ENCODE data around the gene ATP8B4.

ATP8B4 gene

DNA sequence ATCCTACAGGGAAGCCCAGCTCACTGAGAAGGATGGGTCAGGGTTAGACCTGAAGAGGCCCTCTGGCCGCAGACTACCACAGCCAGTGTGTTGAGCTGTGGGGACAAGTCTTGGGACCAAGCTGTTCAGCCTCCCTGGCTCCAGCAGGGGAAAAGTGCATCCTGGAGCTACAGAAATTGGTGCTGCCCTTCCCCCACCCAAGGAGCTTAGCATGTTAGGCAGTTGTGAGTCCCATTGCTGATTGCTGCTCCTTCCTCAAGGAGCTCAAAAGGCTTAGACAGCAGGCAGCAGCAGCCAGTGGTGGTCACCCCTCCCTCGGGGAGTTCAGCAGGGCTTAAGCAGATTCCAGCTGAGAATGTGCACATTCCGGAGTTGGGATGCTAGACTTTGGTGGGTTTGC is 165.6 kb downstream of the ATP8B4 start:
- DNase-seq (ENCODE audit: low read depth in 3 of 3), result no peak

DNA sequence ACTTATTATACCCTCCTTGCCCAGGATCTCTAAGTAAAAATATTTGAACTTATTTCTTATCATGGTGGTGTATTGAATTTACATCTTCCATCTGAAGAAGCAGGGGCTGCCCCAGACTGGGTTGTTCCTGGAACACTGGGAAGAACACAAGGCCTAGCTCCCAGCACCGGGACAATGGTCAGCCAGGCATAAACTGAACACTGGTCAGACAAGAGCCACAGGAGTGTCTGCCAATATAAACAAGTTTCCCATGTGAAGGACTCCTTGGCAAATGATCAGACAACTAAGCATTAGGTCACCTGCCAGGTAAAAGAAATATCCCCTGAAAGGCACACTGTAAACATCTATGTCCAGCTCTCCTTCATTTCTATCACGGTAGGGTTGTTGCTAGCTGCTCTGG is 172.4 kb downstream of the ATP8B4 start:
- DNase-seq (ENCODE audit: low read depth in 3 of 3), result no peak

DNA sequence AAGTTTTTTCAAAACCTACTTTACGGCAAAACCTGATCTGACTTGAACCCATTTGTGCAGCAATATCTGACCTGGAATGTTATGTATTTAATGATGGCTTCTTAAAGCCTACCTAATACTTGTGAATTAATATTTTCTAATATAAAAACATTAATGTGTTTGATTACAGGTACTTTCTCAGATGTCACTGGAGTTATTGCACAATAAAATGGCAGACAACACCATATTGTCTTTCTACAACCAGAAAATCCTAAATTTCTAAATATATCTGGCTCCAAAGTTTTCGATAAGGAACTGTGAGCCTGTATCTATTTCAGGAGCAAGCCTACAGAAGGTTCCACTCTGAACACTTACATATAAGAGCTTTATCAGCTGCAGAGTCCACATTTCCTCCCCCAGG is 184.5 kb downstream of the ATP8B4 start:
- no peak for DNase-seq (ENCODE audit: low read depth in 3 of 3)

DNA sequence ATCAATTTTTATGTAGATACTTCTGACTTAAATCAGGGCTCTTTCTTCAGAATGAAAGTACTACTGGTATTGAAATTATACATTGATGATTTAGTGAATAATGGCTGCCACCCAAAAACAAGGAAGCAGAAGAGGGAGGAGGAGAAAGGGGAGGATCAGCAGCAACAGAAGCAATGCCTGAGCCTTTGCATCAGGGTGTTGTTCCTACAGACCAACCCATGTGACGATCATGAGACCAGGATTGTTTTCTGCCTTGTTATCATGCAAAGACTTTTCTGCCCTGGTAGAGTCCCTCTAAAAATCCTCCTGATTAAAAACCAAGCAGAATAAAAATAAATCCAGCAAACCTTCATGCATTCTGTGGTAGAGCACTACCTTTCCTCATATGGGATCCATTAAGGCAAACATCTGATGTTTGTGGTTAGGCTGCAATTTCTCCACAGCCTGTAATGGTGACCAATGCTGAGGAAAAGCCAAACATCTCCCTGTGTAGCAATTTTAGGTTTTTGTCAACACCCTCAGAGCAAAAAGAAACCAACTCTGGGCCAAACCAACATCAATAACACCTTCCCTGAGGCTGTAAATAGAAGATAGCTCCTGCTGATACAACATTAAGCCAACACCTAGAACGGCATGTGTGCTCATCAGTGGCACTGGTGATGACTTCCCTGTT is 191.7 kb downstream of the ATP8B4 start:
- no peak for DNase-seq (ENCODE audit: low read depth in 3 of 3)

DNA sequence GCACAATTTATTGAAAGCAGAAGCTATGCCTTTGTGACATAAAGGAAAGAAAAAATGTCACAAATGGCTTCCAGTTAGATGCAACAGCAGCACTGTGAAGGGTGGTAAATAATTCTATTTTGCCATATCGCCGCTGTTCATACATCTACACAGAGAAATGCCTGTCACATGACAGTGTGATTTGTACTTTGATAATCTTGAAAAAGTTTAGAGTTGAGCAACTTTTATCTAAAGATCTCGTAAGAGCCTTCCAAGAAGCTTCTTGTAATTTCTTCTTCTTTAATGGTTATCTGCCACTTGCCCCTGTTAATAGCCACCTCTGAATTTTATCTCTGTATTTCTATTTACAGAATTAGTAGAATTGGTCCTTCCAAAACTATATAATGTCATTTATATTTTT is 192.3 kb downstream of the ATP8B4 start:
- DNase-seq (ENCODE audit: low read depth in 3 of 3), result no peak

DNA sequence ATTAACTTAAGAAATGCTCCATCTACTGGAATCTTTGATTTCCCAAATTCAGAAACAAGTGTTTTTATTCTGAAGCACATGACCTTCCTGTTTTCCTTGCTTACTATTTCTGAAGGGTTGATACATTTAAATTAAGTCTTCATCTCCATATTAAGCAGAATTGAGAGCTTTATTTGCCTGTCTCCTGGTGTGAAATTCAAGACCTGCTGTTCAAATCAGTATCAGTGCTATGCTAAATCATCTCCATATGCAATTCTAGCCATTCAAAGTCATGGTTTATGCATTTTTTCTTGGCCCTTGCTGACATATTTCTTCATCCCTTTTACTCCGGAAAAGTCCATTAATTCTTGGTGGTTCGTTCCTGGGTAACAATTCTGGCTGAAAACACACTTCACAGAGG is 195.4 kb downstream of the ATP8B4 start:
- DNase-seq (ENCODE audit: low read depth in 3 of 3), result no peak

DNA sequence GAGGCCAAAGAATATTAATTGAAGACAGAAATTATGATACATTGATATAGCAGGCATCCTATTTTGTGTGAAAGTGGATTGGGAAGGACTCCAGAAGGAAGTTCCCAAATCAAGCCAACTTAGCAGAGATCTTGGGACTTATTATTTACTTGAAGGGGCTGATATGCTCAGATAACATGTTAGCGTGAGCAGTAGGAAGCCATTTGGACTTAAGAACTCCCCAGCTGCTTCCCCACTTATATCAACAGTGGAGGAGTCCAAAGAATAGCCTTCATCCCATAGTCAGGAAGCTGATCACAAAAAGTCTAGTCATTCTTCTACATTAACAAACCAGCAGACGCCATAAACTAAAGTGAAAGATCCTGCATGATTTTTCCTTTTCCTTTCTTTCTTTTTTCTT is 200.0 kb downstream of the ATP8B4 start:
- no peak for DNase-seq (ENCODE audit: low read depth in 3 of 3)

DNA sequence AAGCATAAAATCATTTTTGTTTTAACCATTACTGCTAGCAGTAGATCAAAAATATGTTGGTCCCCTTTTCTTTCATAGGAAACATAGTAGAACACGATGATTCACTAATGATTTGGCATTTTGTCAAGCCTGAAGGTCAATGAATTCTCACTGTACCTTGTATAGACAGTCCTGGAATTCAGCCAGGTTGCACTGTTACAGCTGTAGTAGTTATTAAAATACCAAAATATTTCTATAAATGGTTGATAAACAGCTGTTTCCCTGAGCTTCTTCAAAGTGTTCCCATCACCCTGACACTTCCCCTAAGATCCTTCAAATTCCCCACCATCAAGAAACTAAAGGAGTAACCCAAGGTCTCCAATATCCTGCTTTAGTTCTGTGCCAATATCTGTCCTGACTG is 200.9 kb downstream of the ATP8B4 start:
- DNase-seq (ENCODE audit: low read depth in 3 of 3), result no peak

DNA sequence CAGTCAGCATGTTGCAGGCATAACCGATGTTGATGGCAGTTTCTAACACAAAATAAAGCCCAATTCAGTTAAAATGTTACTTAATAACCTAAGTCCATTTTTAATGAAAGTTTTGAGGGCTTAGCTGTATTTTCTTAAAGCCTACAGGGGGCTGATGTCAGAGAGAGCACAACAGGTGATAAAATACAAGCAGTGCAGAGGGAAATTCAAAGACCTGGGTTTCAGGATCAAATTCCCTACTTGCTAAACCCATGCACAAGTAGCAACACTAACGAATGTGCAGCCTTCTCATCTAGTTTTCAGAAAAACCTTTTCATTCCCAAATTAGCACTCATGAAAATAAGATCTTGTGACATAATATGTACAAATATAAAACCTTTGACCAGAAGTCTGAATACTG is 202.0 kb downstream of the ATP8B4 start:
- DNase-seq (ENCODE audit: low read depth in 3 of 3), result no peak

DNA sequence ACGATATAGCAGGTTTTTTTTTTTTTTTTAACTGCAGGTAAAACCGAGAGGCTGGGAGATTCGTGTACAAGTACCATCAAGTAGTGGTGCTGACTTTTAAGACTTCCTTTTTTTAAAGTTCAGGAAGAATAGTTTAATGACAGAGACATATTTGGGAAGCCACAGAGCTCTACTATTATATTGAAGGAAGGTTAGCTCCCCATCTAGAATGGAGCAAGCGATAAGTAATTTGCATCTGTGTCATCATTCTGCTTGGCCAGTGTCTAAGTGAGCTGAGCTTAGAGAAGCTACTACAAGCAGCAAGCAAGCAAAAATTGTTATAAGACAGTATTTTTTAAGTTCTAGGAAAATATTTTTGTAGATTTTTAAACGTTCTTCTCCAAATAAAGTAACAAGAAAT is 203.2 kb downstream of the ATP8B4 start:
- no peak for DNase-seq (ENCODE audit: low read depth in 3 of 3)

DNA sequence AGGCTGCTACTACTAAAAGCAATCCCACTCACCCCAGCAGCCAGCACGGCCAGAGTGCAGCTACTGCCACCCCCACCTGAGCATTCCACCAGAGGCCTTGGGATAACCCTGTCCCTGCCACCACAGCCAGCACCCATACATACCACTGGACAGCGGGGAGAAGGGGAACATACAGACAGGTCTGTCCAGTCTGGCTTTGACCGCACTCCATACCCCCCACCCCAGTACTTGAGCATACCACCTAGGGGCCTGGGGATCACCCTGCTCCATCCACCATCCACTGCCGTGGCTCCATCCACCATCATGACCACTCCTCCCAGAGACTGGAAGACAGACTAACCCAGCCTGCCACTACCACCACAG is 210.1 kb downstream of the ATP8B4 start:
- DNase-seq (ENCODE audit: low read depth in 3 of 3), result no peak

DNA sequence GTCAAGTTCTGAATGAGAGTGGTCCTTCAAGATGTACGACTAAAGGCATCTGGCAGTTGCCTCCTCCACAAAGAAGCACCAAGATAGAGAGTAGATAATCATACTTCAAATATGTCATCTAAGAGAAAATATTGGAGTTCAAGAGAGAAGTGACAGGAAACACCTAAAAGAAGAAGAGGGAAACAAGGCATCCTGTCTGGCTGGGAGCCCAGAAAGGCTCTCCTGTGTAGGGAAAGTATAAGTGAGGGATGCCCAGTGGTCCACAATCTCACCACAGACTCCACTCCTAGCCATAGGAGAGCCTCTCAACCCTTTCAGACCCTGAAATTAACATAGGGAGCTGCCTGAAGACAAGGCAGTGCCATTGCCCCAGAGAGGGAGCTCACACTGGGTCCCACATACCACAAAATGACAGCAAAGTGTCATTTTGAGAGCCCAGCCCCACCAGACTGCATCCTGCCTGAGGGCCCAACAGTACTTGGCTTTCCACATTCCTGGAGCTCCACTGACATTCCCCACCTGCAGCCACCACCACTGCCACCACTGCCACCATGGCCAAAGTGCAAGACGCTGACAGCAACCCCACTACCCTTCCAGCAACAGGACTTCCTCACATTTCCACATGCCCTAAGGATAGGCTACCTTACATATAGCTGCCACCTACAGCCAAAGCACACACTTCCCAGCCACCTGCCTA is 210.6 kb downstream of the ATP8B4 start:
- no peak for DNase-seq (ENCODE audit: low read depth in 3 of 3)

DNA sequence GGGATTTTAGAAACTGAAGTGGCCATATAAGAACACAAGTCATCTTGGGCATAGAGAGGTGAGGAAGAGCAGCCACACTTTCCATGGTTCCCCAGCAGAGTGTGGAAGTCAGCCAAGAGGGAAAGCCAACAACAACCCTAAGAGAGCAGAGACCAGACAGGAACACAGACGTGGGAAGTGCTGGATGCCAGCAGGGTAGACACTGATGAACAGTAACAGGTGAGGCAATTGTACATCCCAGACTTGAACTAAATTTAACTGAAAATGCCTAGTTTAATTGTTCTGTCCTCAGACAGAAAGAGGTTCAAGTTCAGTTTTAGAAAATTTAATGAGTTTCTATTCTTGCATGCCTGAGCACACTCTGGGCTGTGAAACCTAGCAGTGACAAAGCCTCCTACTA is 212.1 kb downstream of the ATP8B4 start:
- no peak for DNase-seq (ENCODE audit: low read depth in 3 of 3)

DNA sequence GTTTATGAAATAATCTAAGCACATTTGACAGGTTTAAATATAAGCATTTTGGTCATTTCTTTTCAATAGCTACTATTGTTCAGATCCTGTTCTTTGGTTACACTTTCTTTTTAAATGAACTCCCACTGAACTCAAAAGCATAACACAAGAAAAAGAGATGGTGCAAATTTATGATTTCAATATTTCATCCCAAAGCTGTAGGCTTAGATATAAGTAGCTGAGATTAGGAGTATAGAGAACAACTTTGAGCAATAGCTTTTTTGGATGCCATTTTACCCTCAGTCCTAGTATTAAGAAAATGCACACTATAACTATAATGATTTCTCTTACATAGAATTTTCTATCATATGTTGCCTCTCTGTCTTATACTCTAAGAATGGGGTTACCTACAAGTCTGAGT is 213.8 kb downstream of the ATP8B4 start:
- no peak for DNase-seq (ENCODE audit: low read depth in 3 of 3)

DNA sequence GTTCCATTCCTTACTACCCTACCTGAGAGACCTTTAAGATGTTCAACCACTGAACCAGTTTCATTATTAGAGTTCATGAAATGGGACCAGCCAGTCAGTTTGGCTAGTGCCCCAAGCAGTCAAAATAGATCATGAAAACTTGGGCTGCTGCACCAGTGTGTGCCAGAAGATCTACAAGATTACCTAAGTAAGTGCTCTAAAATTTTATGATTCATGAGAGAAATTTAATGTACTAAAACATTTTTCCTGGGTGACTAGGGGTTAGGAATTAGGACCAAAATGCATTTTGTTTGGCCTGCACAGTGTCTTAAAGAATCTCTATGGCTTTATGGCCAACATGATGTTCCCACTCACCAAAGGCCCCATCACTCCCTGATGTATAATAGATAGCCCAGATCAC is 214.7 kb downstream of the ATP8B4 start:
- no peak for DNase-seq (ENCODE audit: low read depth in 3 of 3)

DNA sequence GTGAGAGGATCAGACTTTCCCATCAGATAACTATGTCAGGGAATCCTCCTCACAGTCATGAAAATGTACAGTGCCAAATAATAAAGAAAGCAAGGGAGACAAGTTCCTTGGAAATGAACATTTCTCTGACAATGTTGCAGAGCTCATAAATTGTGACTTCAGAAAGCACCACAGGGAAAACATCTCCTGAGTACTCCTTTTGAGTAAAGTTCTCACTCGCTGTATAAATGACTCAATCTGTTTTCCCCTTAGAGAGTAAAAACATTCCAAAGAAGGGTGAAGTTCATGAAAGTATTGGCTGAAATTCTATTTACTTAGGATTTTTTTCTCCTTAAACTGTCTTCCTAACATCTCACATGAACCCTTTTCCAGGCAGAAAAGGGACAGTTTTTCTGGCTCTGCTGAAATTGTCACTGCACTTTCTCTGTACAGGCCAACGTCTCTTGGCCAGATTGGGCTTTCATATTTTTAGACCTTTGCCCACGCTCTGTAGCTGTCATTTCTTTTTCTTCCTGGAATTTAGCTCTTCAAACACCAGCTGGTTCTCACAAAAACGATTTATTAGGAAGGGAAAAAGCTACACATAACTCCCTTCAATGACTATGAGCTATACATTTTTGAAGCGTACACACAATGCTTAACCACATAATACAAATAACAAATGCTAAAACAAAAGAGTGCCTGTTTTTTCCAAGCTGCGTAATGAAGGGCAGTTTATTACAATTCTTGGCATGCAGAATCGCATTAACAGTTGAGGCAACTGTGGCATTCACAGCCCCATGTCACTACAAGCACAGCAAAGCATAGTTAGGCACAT is 216.1 kb downstream of the ATP8B4 start:
- no peak for DNase-seq (ENCODE audit: low read depth in 3 of 3)

DNA sequence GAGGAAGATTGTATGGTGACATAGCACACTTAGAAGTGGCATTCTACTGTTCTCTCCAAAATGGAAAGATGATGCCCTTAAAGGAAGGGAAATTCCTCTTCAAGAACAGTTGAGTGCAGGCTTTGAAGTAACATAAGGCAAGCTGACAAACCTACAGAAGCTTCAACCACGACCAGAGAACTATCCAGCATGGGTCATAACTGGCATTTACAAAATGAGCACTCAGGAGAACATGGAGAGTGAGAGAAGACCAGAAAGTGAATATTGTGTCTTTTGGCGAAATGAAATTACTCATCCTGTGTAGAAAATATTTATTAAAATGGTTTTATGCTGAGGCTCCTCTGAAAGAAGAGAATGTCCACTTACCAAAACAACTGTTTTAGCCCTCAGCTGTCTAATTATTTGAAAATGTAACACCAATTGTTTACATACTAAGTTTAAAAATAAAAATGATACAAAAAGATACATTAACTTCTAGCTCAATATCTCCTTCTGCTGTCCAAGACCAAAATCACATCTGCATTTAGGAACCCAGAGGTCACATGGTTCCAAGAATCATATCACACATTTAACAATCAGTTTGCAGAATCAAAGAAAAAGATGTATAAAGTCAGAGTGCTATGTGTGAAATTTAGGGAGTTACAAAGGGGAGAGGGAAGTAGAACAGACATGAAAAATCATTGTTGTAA is 216.9 kb downstream of the ATP8B4 start:
- DNase-seq (ENCODE audit: low read depth in 3 of 3), result no peak

DNA sequence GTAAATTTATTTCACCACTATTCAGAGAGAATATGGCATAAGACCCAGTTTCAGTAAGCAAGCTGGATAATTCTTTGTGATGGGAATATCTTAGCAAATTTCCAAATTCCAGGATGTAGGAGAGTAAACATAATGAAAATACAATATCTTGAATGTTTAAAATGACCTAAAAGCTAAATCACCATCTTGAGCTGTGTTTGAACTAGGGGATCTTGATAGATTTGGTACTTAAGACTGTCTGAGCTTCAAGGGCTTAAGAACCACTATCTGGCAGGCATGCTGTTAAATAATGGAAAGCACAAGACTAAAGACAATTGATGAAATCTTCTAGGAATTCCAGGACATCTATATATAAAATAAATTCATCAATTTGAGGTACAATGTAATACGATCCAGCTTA is 217.7 kb downstream of the ATP8B4 start:
- DNase-seq (ENCODE audit: low read depth in 3 of 3), result no peak

DNA sequence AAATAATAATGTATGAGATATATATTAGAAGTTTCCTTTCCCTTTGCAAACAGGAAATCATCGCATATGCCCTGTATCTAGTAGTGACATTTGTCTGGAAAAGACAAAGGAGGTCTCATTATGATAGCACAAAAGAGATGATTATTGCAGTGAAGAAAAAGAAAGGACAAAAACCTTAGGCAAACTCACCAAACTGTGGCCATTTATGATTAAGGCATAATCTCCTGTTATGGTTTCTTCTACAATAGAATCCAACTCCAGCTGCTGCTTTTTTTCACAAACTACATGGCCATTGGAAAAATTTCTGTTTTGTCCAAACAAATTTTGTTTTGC is 218.2 kb downstream of the ATP8B4 start:
- no peak for DNase-seq (ENCODE audit: low read depth in 3 of 3)

DNA sequence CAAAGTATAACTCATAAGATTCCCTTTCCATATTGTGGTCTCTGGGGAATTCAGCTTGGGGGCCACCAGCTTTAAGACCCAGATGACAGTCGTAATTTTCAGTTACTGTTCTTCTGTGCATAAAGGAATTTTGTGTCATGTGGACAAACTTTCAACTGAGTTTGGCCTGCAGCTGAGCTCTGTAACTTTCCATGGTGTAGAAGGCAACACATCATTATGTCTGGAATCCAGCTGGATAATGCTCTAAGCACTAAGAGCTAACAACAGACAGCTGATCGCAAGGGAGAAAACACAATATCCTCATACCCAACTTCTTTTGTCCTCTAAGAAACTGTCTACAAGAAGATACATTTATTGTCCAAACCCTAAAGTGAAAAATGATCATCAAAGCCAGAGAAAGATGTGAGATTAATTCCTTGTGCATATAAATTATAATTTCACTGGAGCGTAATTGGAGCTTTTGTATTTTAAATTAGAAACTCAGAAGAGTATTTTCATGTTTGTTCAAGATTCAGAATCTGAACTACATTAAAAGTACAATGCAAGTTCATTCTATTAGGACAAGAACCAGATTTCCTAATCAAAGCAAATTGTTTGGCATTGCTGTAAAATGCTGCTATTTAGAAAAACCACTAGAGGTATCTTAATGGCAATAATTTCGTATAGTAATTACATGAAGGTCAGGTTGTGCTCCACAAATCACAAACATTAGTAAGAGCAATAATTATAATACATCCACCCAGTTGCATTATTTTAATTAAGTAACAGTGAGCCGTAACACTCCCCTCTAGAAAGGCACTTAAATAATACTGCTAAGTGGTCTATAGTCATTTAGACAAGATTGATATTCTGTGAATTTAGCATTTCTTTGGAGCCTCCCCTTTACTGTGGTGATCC is 218.8 kb downstream of the ATP8B4 start:
- DNase-seq (ENCODE audit: low read depth in 3 of 3), result no peak

DNA sequence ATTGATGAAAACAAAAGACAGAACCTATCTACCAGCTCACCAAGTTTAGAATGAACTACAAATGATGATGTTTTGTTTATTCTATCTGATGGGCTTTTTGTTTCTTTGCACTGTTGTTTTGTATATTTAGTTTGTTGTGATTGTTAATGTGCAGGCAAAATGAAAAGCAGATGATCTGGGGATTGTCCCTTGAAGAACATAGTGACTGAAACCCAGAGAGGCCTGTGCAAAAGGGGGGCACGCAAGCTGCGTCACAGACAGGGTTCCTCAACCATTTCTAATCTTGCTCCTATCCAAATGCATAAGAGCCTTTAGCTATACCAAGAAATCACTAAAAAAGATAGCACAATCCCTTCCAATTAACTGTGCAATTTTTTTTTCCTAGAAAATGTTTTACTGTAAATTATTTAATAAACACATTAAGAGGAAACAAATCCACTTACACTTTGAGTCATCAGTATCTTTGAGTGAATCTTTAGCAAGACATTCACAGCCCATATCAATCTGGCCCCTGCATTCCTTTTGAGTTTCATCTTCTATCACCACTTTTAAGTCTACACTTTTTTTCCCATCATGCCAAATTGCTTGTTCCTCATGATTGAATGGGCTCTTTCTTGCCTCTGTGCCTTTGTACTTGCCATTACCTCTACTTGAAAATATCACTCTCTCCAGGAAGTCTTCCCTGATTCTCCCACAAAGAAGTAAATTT is 220.3 kb downstream of the ATP8B4 start:
- no peak for DNase-seq (ENCODE audit: low read depth in 3 of 3)

All from stimulated activated CD4-positive, alpha-beta T cell treated with anti-CD3 and anti-CD28 coated beads, TNF-alpha, amount 100 ng/mL, for 24 hours (primary cell).